B cell (primary cell): ENCODE data around the gene PSMA6. TPM values are rescaled to one million over a fixed set of nuclear protein-coding genes. Genes with fewer than 3 reads are reported as not detected.

ENCODE experiments used
- ATAC-seq: fragments of 200-7000 bp; cut with Tn5 transposase; one replicate; pipeline ENCODE4 v1.10.0; 2021; ENCODE audit warnings: low read depth, mild to moderate bottlenecking, moderate number of reproducible peaks, moderate library complexity
- CTCF ChIA-PET: fragments of 350-600 bp; sonication (Branson Sonifier 250); formaldehyde crosslinking; loops from one replicate; lab custom pipeline; 2021; ENCODE audit warnings: antibody characterized with exemption, inconsistent platforms; lab: Charles Lee
- POLR2A ChIA-PET: fragments of 350-600 bp; sonication (Branson Sonifier 250); formaldehyde crosslinking; loops from one replicate; lab custom pipeline; 2021; ENCODE audit warnings: antibody characterized with exemption; lab: Charles Lee
- DNase-seq: peaks from one replicate; pipeline ENCODE4 v3.0.0; 2013
- H2AFZ ChIP-seq: 2 replicates; pipeline ENCODE4 v1.6.1; 2012; ENCODE audit warnings: mild to moderate bottlenecking, low read depth, low read length; ENCODE audit not compliant: insufficient read depth, poor library complexity, severe bottlenecking
- H3K27ac ChIP-seq, 2 donors: 1 replicate in 1 of 2; 2 replicates in 1 of 2; pipeline ENCODE4 v1.5.1; 2012 to 2013; ENCODE audit warnings: low read length in 2 of 2, mild to moderate bottlenecking in 2 of 2, moderate library complexity in 1 of 2
- H3K27me3 ChIP-seq, 4 experiments: fragments of 200-600 bp in 1 of 4; sonication (generic) in 1 of 4; replicated peaks in 1 of 4; 1 replicate in 2 of 4; 2 replicates in 2 of 4; pipeline versions ENCODE4 v1.6.1 to v1.7.0; 2013 to 2016; ENCODE audit warnings: low read length in 3 of 4, mild to moderate bottlenecking in 2 of 4, mixed read lengths in 1 of 4, moderate library complexity in 1 of 4; ENCODE audit not compliant: insufficient read depth in 4 of 4, control insufficient read depth in 3 of 4; ENCODE audit errors: control extremely low read depth in 1 of 4
- H3K36me3 ChIP-seq, 2 experiments: replicated peaks in 1 of 2; 1 replicate in 1 of 2; 2 replicates in 1 of 2; pipeline versions ENCODE4 v1.6.1 to v1.7.1; 2013; ENCODE audit warnings: low read length in 1 of 2; ENCODE audit not compliant: insufficient read depth in 2 of 2, control insufficient read depth in 1 of 2; ENCODE audit errors: control extremely low read depth in 1 of 2, extremely low read depth in 1 of 2
- H3K4me1 ChIP-seq, 2 donors: fragments of 200-600 bp in 1 of 2; sonication (generic) in 1 of 2; 1 replicate in 1 of 2; 2 replicates in 1 of 2; pipeline versions ENCODE4 v1.5.1 to v1.6.1; 2013 to 2017; ENCODE audit warnings: low read length in 2 of 2; ENCODE audit not compliant: control insufficient read depth in 2 of 2, insufficient read depth in 2 of 2
- H3K4me2 ChIP-seq: replicated peaks from 2 replicates; pipeline ENCODE3; 2012; ENCODE audit warnings: mild to moderate bottlenecking, low read depth, low read length; ENCODE audit not compliant: poor library complexity, severe bottlenecking
- H3K4me3 ChIP-seq, 5 experiments: fragments of 200-600 bp in 1 of 5; sonication (generic) in 1 of 5; 1 replicate in 3 of 5; 2 replicates in 2 of 5; pipeline versions ENCODE4 v1.5.1 to v1.7.0; 2011 to 2016; ENCODE audit warnings: low read length in 4 of 5, mild to moderate bottlenecking in 4 of 5, low read depth in 2 of 5, control low read depth in 1 of 5, moderate library complexity in 1 of 5; ENCODE audit not compliant: insufficient read depth in 1 of 5; ENCODE audit errors: control extremely low read depth in 1 of 5, extremely low read depth in 1 of 5
- H3K79me2 ChIP-seq: fragments of 200-600 bp; sonication (generic); one replicate; pipeline ENCODE4 v1.6.0; 2016; ENCODE audit warnings: low read length; ENCODE audit not compliant: control insufficient read depth, insufficient read depth
- H3K9ac ChIP-seq: fragments of 200-600 bp; sonication (generic); 2 replicates; pipeline ENCODE4 v1.6.1; 2017; ENCODE audit warnings: mild to moderate bottlenecking, low read length, moderate library complexity
- H3K9me3 ChIP-seq, 3 donors: one replicate each; pipeline versions ENCODE4 v1.6.1 to v1.7.1; 2013; ENCODE audit warnings: low read length in 2 of 3; ENCODE audit not compliant: control insufficient read depth in 2 of 3, insufficient read depth in 1 of 3; ENCODE audit errors: control extremely low read depth in 1 of 3
- H4K20me1 ChIP-seq: 2 replicates; pipeline ENCODE4 v1.6.0; 2012; ENCODE audit warnings: mild to moderate bottlenecking, low read length; ENCODE audit not compliant: insufficient read depth, control insufficient read depth, poor library complexity, severe bottlenecking
- H3K27ac Mint-ChIP-seq: one replicate; pipeline ENCODE4 v1.8.0; 2021; ENCODE audit warnings: mixed read lengths
- H3K27me3 Mint-ChIP-seq: one replicate; pipeline ENCODE4 v1.8.0; 2021; ENCODE audit warnings: mixed read lengths
- H3K4me1 Mint-ChIP-seq: one replicate; pipeline ENCODE4 v1.8.0; 2021; ENCODE audit warnings: mixed read lengths
- H3K4me3 Mint-ChIP-seq: one replicate; pipeline ENCODE4 v1.8.0; 2021; ENCODE audit warnings: mixed read lengths
- H3K9me3 Mint-ChIP-seq: one replicate; pipeline ENCODE4 v1.8.0; 2022; ENCODE audit warnings: mixed read lengths; ENCODE audit not compliant: insufficient read depth
- EZH2 ChIP-seq: IDR thresholded peaks from 2 replicates; pipeline ENCODE4 v1.6.1; 2012; ENCODE audit warnings: borderline replicate concordance, low read depth, mild to moderate bottlenecking, moderate library complexity, low read length; ENCODE audit not compliant: insufficient read depth, poor library complexity, severe bottlenecking
- WGBS: methylation state at CpG from one replicate; pipeline ENCODE4 v1.1.5; 2013; ENCODE audit warnings: missing lambda C conversion rate; ENCODE audit not compliant: insufficient coverage; 5-methylcytosine and 5-hydroxymethylcytosine counted together
- intact Hi-C: fragments of 100-400 bp; cut with micrococcal nuclease; formaldehyde crosslinking; loops from one replicate; pipeline ENCODE4 v1.10.0; 2022
- polyA plus RNA-seq: library from polyadenylated mRNA; depleted of rRNA; stranded (reverse); fragments of >200 nt; gene quantifications from 2 replicates; pipeline ENCODE4 v1.2.3, GENCODE V29; 2012
- total RNA-seq, 2 donors: library from RNA; stranded (reverse); fragments of 120-200 nt in 1 of 2; gene quantifications; 1 replicate in 1 of 2; 2 replicates in 1 of 2; pipeline versions ENCODE4 v1.2.3 to v1.2.4, GENCODE V29; 2013 to 2022
- TF ChIP-seq, protein P1 (sequence below): fragments of 200-600 bp; IDR thresholded peaks from one replicate; pipeline ENCODE4 v1.8.0; 2022; ENCODE audit warnings: antibody characterized with exemption, mild to moderate bottlenecking

The PSMA6 gene
- total and polyA plus RNA-seq, 2 donors (not counting 1 experiment from before 2014, with no cell fraction given), result 47.0 to 70.6 TPM

- Mint-ChIP-seq H3K4me1 (peaks cover 39% of the 10 kb centered on the region), H3K27me3 (no peaks in the 10 kb centered on the region), H3K4me3 (peak overlapping the region; percentile 61), H3K9me3 (no peaks in the 10 kb centered on the region), H3K27ac (peak overlapping the region; percentile 72)
- POLR2A ChIA-PET, result interaction anchor here (1.5 to 2.4 kb wide), 2 partner anchors 13 to 118 kb away, joined by 10 to 16 read pairs; partner anchors contain the start of gene NFKBIA
- H3K27ac ChIP-seq, result peak overlapping the region; percentile 70 to 71
- peak; percentile 8 for ATAC-seq
- H3K27me3 ChIP-seq, result no peaks in the 10 kb centered on the region
- intact Hi-C loops, result loop anchor here (1.0 to 5.0 kb wide), 2 partner anchors 46 to 59 kb away; no protein-coding TSS in a partner anchor
- H3K4me2 ChIP-seq, result peak overlapping the region; percentile 64
- H3K4me3 ChIP-seq, result peak overlapping the region; percentile 6 to 41 (median 39)
- H3K36me3 ChIP-seq, result no peaks in the 10 kb centered on the region
- peak overlapping the region; percentile 14 for H2AFZ ChIP-seq
- peaks cover 42 to 43% of the 10 kb centered on the region in 2 donors for H3K4me1 ChIP-seq
- peaks cover 7% of the 10 kb centered on the region for H3K79me2 ChIP-seq
- no peaks in the 10 kb centered on the region for H4K20me1 ChIP-seq
- WGBS, result 0% methylated on average over 4 of the region's 8 CpGs
- H3K9me3 ChIP-seq, result no peaks in the 10 kb centered on the region
- TF ChIP-seq, protein P1, sequence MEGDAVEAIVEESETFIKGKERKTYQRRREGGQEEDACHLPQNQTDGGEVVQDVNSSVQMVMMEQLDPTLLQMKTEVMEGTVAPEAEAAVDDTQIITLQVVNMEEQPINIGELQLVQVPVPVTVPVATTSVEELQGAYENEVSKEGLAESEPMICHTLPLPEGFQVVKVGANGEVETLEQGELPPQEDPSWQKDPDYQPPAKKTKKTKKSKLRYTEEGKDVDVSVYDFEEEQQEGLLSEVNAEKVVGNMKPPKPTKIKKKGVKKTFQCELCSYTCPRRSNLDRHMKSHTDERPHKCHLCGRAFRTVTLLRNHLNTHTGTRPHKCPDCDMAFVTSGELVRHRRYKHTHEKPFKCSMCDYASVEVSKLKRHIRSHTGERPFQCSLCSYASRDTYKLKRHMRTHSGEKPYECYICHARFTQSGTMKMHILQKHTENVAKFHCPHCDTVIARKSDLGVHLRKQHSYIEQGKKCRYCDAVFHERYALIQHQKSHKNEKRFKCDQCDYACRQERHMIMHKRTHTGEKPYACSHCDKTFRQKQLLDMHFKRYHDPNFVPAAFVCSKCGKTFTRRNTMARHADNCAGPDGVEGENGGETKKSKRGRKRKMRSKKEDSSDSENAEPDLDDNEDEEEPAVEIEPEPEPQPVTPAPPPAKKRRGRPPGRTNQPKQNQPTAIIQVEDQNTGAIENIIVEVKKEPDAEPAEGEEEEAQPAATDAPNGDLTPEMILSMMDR, result no peak
- no peak for TF ChIP-seq EZH2
- CTCF ChIA-PET, result interaction anchor here (0.6 to 1.6 kb wide), 7 partner anchors 71 to 145 kb away, joined by 3 to 4 read pairs (median 3); no protein-coding TSS in a partner anchor
- peak overlapping the region; percentile 38 for H3K9ac ChIP-seq
- no peak for DNase-seq
Measured at GRCh38 chr14:35286003-35286600, 6.1 kb upstream of the PSMA6 start.

DNA sequence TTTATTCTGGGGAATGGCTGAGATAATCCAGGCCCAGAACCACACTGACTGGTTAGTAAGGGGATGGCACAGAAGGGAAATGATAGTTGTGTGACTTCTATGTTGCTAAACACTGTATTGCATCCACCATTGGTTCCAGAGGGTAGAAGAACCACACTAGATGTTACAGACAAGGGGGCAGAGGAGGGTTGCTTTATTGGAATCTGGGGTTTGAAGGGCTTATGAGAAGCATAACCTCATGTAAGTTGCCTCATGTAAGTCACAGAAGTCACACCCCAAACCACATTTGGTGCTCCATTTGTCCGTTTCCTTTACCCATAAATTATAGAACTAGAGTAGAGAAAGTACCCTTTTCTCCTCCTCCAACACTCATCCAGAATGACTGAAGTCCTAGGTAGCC lies 5.5 kb upstream of the PSMA6 start:
- ATAC-seq (no peak), DNase-seq (no peak)
- Histone ChIP-seq H3K36me3 (no peaks in the 10 kb centered on the region), H3K79me2 (peaks cover 7% of the 10 kb centered on the region), H3K4me1 (peaks cover 42 to 47% of the 10 kb centered on the region in 2 donors), H4K20me1 (no peaks in the 10 kb centered on the region), H3K27me3 (no peaks in the 10 kb centered on the region), H3K4me2 (peak overlapping the region; percentile 64), H3K9ac (no peak overlapping the region), H3K27ac (peak overlapping the region; percentile 70 to 71), H2AFZ (peak overlapping the region; percentile 31), H3K4me3 (peak overlapping the region in 1 of 5 experiments; percentile 41), H3K9me3 (no peaks in the 10 kb centered on the region)
- TF ChIP-seq, protein P1, result no peak
- TF ChIP-seq EZH2, result no peak
- peaks cover 39% of the 10 kb centered on the region for H3K4me1 Mint-ChIP-seq
- peak overlapping the region; percentile 61 for H3K4me3 Mint-ChIP-seq
- intact Hi-C loops, result loop anchor here (1.0 to 5.0 kb wide), 2 partner anchors 46 to 59 kb away; no protein-coding TSS in a partner anchor
- ChIA-PET CTCF (interaction anchor here (0.6 to 1.6 kb wide), 7 partner anchors 58 to 146 kb away, joined by 3 to 4 read pairs (median 3); no protein-coding TSS in a partner anchor), POLR2A (interaction anchor here (1.5 to 2.4 kb wide), 2 partner anchors 12 to 117 kb away, joined by 10 to 16 read pairs; partner anchors contain the start of gene NFKBIA)
- WGBS, result no CpG with 5 or more reads among the region's 1 CpG
- H3K27ac Mint-ChIP-seq, result peak overlapping the region; percentile 72
- H3K9me3 Mint-ChIP-seq, result no peaks in the 10 kb centered on the region
- no peaks in the 10 kb centered on the region for H3K27me3 Mint-ChIP-seq
